H9 (cell line): Measurements from ENCODE around the gene ITPR1. TPM values are rescaled to one million over a fixed set of nuclear protein-coding genes. Genes with fewer than 3 reads are reported as not detected.

Source experiments
- DNase-seq: peaks from one replicate; pipeline ENCODE4 v3.0.0-alpha.2; 2017
- H2AFZ ChIP-seq: one replicate; pipeline ENCODE4 v1.6.1; 2013; ENCODE audit warnings: mild to moderate bottlenecking, low read length, control low read depth, moderate library complexity
- H2AK5ac ChIP-seq: 2 replicates; pipeline ENCODE4 v1.6.1; 2013; ENCODE audit warnings: low read length, control low read depth, mixed read lengths; ENCODE audit not compliant: insufficient read length
- H2BK120ac ChIP-seq: one replicate; pipeline ENCODE4 v1.6.1; 2013; ENCODE audit warnings: low read depth, mild to moderate bottlenecking, low read length, control low read depth, inconsistent platforms; ENCODE audit not compliant: poor library complexity, severe bottlenecking
- H2BK12ac ChIP-seq: 2 replicates; pipeline ENCODE4 v1.6.1; 2013; ENCODE audit warnings: low read length, control low read depth, mixed read lengths, low read depth; ENCODE audit not compliant: insufficient read length
- H2BK15ac ChIP-seq: 2 replicates; pipeline ENCODE4 v1.6.1; 2013; ENCODE audit warnings: low read depth, low read length, control low read depth
- H2BK20ac ChIP-seq: one replicate; pipeline ENCODE4 v1.6.1; 2013; ENCODE audit warnings: low read depth, mild to moderate bottlenecking, low read length, control low read depth, inconsistent platforms; ENCODE audit not compliant: poor library complexity, severe bottlenecking
- H2BK5ac ChIP-seq: 2 replicates; pipeline ENCODE4 v1.6.1; 2013; ENCODE audit warnings: low read length, control low read depth, mixed read lengths; ENCODE audit not compliant: insufficient read length
- H3K14ac ChIP-seq: 2 replicates; pipeline ENCODE4 v1.6.1; 2013; ENCODE audit warnings: low read length, control low read depth; ENCODE audit not compliant: insufficient read depth
- H3K18ac ChIP-seq: 2 replicates; pipeline ENCODE4 v1.6.1; 2013; ENCODE audit warnings: low read depth, mild to moderate bottlenecking, mixed read lengths, low read length, control low read depth; ENCODE audit not compliant: insufficient read length
- H3K23ac ChIP-seq: 2 replicates; pipeline ENCODE4 v1.6.1; 2013; ENCODE audit warnings: low read length, control low read depth, mixed read lengths, low read depth; ENCODE audit not compliant: insufficient read length
- H3K23me2 ChIP-seq: 2 replicates; pipeline ENCODE4 v1.6.1; 2013; ENCODE audit warnings: low read depth, mild to moderate bottlenecking, mixed read lengths, low read length, control low read depth; ENCODE audit not compliant: insufficient read length, poor library complexity, severe bottlenecking
- H3K27ac ChIP-seq: 2 replicates; pipeline ENCODE4 v1.5.1; 2013; ENCODE audit warnings: low read length, control low read depth, mixed read lengths, low read depth; ENCODE audit not compliant: insufficient read length
- H3K27me3 ChIP-seq: 2 replicates; pipeline ENCODE4 v1.6.1; 2013; ENCODE audit warnings: low read length, control low read depth, inconsistent platforms; ENCODE audit not compliant: insufficient read depth
- H3K4ac ChIP-seq: 2 replicates; pipeline ENCODE4 v1.6.1; 2013; ENCODE audit warnings: low read depth, mild to moderate bottlenecking, control low read depth, inconsistent platforms, low read length, moderate library complexity
- H3K4me1 ChIP-seq: 2 replicates; pipeline ENCODE4 v1.6.1; 2013; ENCODE audit warnings: low read length, control low read depth, inconsistent platforms; ENCODE audit not compliant: insufficient read depth
- H3K4me2 ChIP-seq: 2 replicates; pipeline ENCODE4 v1.6.1; 2013; ENCODE audit warnings: low read length, control low read depth, mixed read lengths; ENCODE audit not compliant: insufficient read length, insufficient read depth
- H3K56ac ChIP-seq: 2 replicates; pipeline ENCODE4 v1.6.1; 2013; ENCODE audit warnings: low read depth, mild to moderate bottlenecking, mixed read lengths, low read length, control low read depth; ENCODE audit not compliant: insufficient read length
- H3K79me1 ChIP-seq: 2 replicates; pipeline ENCODE4 v1.6.1; 2013; ENCODE audit warnings: low read depth, mild to moderate bottlenecking, moderate library complexity, low read length, control low read depth, inconsistent platforms; ENCODE audit not compliant: insufficient read depth, poor library complexity, severe bottlenecking
- H3K79me2 ChIP-seq: 2 replicates; pipeline ENCODE4 v1.6.1; 2013; ENCODE audit warnings: low read length, control low read depth, inconsistent platforms; ENCODE audit not compliant: insufficient read depth
- H3K9ac ChIP-seq: 2 replicates; pipeline ENCODE4 v1.6.1; 2013; ENCODE audit warnings: low read length, control low read depth, mixed read lengths; ENCODE audit not compliant: insufficient read length; ENCODE audit errors: extremely low read depth
- H3K9me3 ChIP-seq: one replicate; pipeline ENCODE4 v1.6.1; 2013; ENCODE audit warnings: low read depth, low read length, inconsistent platforms; ENCODE audit not compliant: control insufficient read depth
- H3T11ph ChIP-seq: one replicate; pipeline ENCODE4 v1.6.1; 2013; ENCODE audit warnings: mild to moderate bottlenecking, low read length, control low read depth, inconsistent platforms
- H4K20me1 ChIP-seq: one replicate; pipeline ENCODE4 v1.6.1; 2013; ENCODE audit not compliant: control insufficient read depth, insufficient read length, insufficient read depth
- H4K5ac ChIP-seq: 2 replicates; pipeline ENCODE4 v1.6.1; 2013; ENCODE audit warnings: low read depth, mild to moderate bottlenecking, mixed read lengths, low read length, control low read depth; ENCODE audit not compliant: insufficient read length
- H4K8ac ChIP-seq: replicated peaks from 2 replicates; pipeline ENCODE4 v1.6.1; 2013; ENCODE audit warnings: low read length, control low read depth, mixed read lengths, low read depth; ENCODE audit not compliant: insufficient read length
- H4K91ac ChIP-seq: 2 replicates; pipeline ENCODE4 v1.6.1; 2013; ENCODE audit warnings: low read depth, mild to moderate bottlenecking, moderate library complexity, mixed read lengths, low read length, control low read depth; ENCODE audit not compliant: insufficient read length
- H3K27ac Mint-ChIP-seq, 3 experiments: 2 replicates in 2 of 3; 3 replicates in 1 of 3; pipeline ENCODE4 v1.8.0; 2020 to 2021; ENCODE audit warnings: mixed read lengths in 3 of 3, mild to moderate bottlenecking in 1 of 3, moderate library complexity in 1 of 3
- H3K27me3 Mint-ChIP-seq: 2 replicates; pipeline ENCODE4 v1.8.0; 2021; ENCODE audit warnings: low read depth, mild to moderate bottlenecking, moderate library complexity, mixed read lengths
- H3K36me3 Mint-ChIP-seq, 3 experiments: 2 replicates in 2 of 3; 3 replicates in 1 of 3; pipeline ENCODE4 v1.8.0; 2020 to 2021; ENCODE audit warnings: low read depth in 3 of 3, mixed read lengths in 3 of 3; ENCODE audit not compliant: insufficient read depth in 1 of 3
- H3K4me1 Mint-ChIP-seq, 2 experiments: 2 replicates each; pipeline ENCODE4 v1.8.0; 2020; ENCODE audit warnings: mixed read lengths in 2 of 2
- H3K4me3 Mint-ChIP-seq, 2 experiments: 2 replicates in 1 of 2; 3 replicates in 1 of 2; pipeline ENCODE4 v1.8.0; 2020 to 2021; ENCODE audit warnings: mild to moderate bottlenecking in 2 of 2, mixed read lengths in 2 of 2, moderate library complexity in 1 of 2
- H3K9me3 Mint-ChIP-seq, 2 experiments: 2 replicates in 1 of 2; 3 replicates in 1 of 2; pipeline ENCODE4 v1.8.0; 2020; ENCODE audit warnings: mild to moderate bottlenecking in 2 of 2, mixed read lengths in 2 of 2, moderate library complexity in 1 of 2
- WGBS: extraction: QIAGEN DNeasy Blood & Tissue Kit; methylation state at CpG from one replicate; pipeline ENCODE4 v1.1.7; 2013; ENCODE audit warnings: missing lambda C conversion rate, low lambda C conversion rate, mixed read lengths; ENCODE audit not compliant: insufficient read length; ENCODE audit errors: extremely low coverage; 5-methylcytosine and 5-hydroxymethylcytosine counted together
- total RNA-seq: library from RNA; stranded (reverse); gene quantifications from 2 replicates; pipeline ENCODE4 v1.2.1, GENCODE V29; 2021
- TF ChIP-seq, protein P1 (sequence below): fragments of 200-600 bp; sonication (generic); conservative IDR thresholded peaks from 3 replicates; pipeline ENCODE4 v1.8.0; 2021; ENCODE audit warnings: antibody characterized with exemption, mild to moderate bottlenecking

The ITPR1 gene
- total RNA-seq, 1 experiment from 2014 or later, result 4.2 TPM

DNA sequence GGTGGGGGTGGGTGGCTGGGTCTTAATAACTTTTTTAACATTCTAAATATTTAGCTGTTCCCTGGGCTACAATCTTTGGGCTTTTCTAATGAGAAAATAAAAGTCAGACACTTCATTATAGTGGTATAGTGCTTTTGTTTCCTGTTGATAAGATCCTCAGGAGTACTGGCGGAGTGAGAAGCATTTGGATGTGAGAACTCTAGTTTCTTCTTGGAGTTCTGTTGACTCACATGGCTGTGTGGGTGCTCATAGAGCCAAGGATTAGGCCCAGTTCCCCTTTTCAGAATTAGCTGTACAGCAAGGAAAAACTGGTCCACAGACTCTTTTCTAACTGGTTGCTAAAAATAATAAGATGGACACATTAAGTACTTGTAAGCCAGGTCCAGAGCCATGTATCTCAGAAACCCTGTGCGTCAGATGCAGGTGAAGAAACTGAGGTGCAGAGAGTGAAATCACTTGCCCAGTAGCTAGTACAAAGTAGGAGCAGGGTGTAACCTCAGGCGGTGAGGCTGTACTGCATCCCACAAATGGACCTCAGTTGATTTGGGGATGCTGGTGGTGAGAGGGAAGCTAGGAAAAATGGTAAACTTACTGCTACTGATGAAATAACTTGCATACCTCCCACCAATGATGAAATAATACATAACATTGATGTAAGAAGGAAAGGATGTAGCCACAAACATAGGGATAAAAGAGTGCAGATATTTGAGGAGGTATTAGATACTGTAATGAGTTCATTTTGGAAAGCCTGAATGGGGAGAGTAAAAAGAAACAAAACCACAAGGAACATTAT lies 2.3 kb downstream of the ITPR1 start:
- Histone ChIP-seq H4K91ac (no peak overlapping the region), H3K4me2 (no peak overlapping the region), H3K9ac (no peak overlapping the region), H2AFZ (no peak overlapping the region), H4K5ac (no peak overlapping the region), H3K14ac (no peak overlapping the region), H3K4ac (no peak overlapping the region), H4K8ac (no peak overlapping the region), H2BK12ac (no peak overlapping the region), H3K23ac (no peak overlapping the region), H3K27me3 (no peaks in the 10 kb centered on the region), H3K9me3 (no peaks in the 10 kb centered on the region), H2AK5ac (no peak overlapping the region), H4K20me1 (no peaks in the 10 kb centered on the region), H3K27ac (no peak overlapping the region), H3K56ac (no peak overlapping the region), H3T11ph (no peak overlapping the region), H3K79me2 (no peaks in the 10 kb centered on the region), H3K4me1 (0 out of 2 replicates have a peak, but pooled peaks cover 2% of the 10 kb centered on the region), H3K23me2 (peaks cover 16% of the 10 kb centered on the region), H2BK15ac (no peak overlapping the region), H2BK5ac (no peak overlapping the region), H2BK20ac (no peak overlapping the region), H3K18ac (no peak overlapping the region), H2BK120ac (no peak overlapping the region), H3K79me1 (no peaks in the 10 kb centered on the region)
- TF ChIP-seq, protein P1, sequence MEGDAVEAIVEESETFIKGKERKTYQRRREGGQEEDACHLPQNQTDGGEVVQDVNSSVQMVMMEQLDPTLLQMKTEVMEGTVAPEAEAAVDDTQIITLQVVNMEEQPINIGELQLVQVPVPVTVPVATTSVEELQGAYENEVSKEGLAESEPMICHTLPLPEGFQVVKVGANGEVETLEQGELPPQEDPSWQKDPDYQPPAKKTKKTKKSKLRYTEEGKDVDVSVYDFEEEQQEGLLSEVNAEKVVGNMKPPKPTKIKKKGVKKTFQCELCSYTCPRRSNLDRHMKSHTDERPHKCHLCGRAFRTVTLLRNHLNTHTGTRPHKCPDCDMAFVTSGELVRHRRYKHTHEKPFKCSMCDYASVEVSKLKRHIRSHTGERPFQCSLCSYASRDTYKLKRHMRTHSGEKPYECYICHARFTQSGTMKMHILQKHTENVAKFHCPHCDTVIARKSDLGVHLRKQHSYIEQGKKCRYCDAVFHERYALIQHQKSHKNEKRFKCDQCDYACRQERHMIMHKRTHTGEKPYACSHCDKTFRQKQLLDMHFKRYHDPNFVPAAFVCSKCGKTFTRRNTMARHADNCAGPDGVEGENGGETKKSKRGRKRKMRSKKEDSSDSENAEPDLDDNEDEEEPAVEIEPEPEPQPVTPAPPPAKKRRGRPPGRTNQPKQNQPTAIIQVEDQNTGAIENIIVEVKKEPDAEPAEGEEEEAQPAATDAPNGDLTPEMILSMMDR, result no peak
- Mint-ChIP-seq H3K4me3 (no peak overlapping the region), H3K27ac (no peak overlapping the region), H3K36me3 (no peaks in the 10 kb centered on the region), H3K4me1 (peaks cover 13 to 16% of the 10 kb centered on the region in 2 experiments), H3K27me3 (peaks cover 41% of the 10 kb centered on the region), H3K9me3 (no peaks in the 10 kb centered on the region)
- WGBS, result no CpG with 5 or more reads among the region's 3 CpGs
- no peak for DNase-seq
